H1 (cell line): ENCODE results near the gene RAI14. TPM values are rescaled to one million over a fixed set of nuclear protein-coding genes. Genes with fewer than 3 reads are reported as not detected.

Experiments
- CHD7 ChIP-seq: fragments of 300-600 bp; sonication (generic); IDR thresholded peaks from 2 replicates; pipeline ENCODE4 v1.7.1; 2012; ENCODE audit warnings: low read length, moderate library complexity, mild to moderate bottlenecking, inconsistent platforms; ENCODE audit not compliant: insufficient replicate concordance
- polyA plus RNA-seq, 7 experiments: library from polyadenylated mRNA; depleted of rRNA in 3 of 7; stranded (reverse) in 5 of 7; unstranded in 2 of 7; fragments of >200 nt in 5 of 7; fragments of 200-250 nt in 2 of 7; gene quantifications; 1 replicate in 5 of 7; 2 replicates in 1 of 7; 4 replicates in 1 of 7; pipeline versions ENCODE4 v1.2.1 to v1.2.3, GENCODE V29; 2011 to 2013; ENCODE audit warnings: missing spikeins in 2 of 7, mixed read lengths in 2 of 7
- total RNA-seq: library from RNA; stranded (reverse); fragmentation: NEBNext Ultra II Directional; extraction: Animal tissue kit (Norgen Biotek cat#: 25700); gene quantifications from 2 replicates; pipeline ENCODE4 v1.2.1, GENCODE V29; 2021

Gene RAI14
- total and polyA plus RNA-seq, 2 of the 8 experiments (the other 6 are each of a cell fraction or from before 2014, with no cell fraction given) = 48.4 to 210 TPM

GRCh38 chr5:34806532-34806931 lies 150.4 kb downstream of the RAI14 start (continued):
- no peak for TF ChIP-seq CHD7
- TF ChIP-seq, all 59 proteins: peak for 1
